A549 (cell line): ENCODE data around the gene STMN3.

Experiments
- CTCF ChIP-seq: fragments of >200 bp; sonication (Bioruptor Twin); formaldehyde crosslinking; IDR thresholded peaks from 3 replicates; pipeline ENCODE4 v1.5.1; 2016
- EP300 ChIP-seq, 2 experiments: fragments of >200 bp; sonication (Bioruptor Twin); formaldehyde crosslinking; IDR thresholded peaks; 2 replicates in 1 of 2; 3 replicates in 1 of 2; pipeline ENCODE4 v1.6.1; 2016 to 2017
- MYC ChIP-seq: IDR thresholded peaks from 2 replicates; pipeline ENCODE4 v1.6.1; 2012; ENCODE audit warnings: mild to moderate bottlenecking, inconsistent platforms, low read length, improper control_type of control experiment, borderline replicate concordance
- POLR2A ChIP-seq: IDR thresholded peaks from 2 replicates; pipeline ENCODE4 v1.6.1; 2012; ENCODE audit warnings: mild to moderate bottlenecking, low read length
- RARB ChIP-seq: fragments of 250-450 bp; sonication (Bioruptor Pico); IDR thresholded peaks from 2 replicates; pipeline ENCODE4 v1.8.0; 2021; ENCODE audit warnings: mild to moderate bottlenecking, moderate library complexity
- TFCP2L1 ChIP-seq: fragments of 250-450 bp; sonication (Bioruptor Pico); IDR thresholded peaks from 2 replicates; pipeline ENCODE4 v1.5.0; 2021; ENCODE audit warnings: mild to moderate bottlenecking

DNA sequence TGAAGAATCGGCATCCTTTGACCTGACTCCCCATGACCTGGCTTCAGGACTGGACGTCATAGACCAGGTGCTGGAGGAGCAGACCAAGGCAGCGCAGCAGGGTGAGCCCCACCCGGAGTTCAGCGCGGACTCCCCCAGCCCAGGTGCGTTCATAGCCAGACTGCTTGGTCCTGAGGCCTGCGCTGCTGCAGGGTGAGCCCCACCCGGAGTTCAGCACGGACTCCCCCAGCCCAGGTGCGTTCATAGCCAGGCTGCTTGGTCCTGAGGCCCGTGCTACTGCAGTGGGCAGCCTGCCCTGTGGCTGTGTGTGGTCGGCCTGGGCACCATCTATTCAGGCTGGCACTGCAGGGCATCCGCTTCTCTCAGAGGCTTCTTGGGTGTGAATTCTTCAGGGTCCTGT lies 20.7 kb upstream of the STMN3 start:
- TF ChIP-seq POLR2A (no peak), MYC (no peak), RARB (no peak), CTCF (no peak), TFCP2L1 (CRISPR knock-in tag) (no peak), EP300 (IDR thresholded peaks at IDR 0.05) (no peak)
